ENCODE data around the gene NUDT3.

NUDT3 gene

GRCh38 chr6:34308483-34308882 lies 84.0 kb downstream of the NUDT3 start:
- WGBS (ENCODE audit: insufficient coverage, insufficient read length): no CpG with 5 or more reads among the region's 2 CpGs
- H3K27me3 ChIP-seq (ENCODE audit: control insufficient read depth, insufficient read depth, low read length): no peaks in the 10 kb centered on the region
- H3K4me3 ChIP-seq (ENCODE audit: low read length): no peak overlapping the region
- no peak overlapping the region for H3K27ac ChIP-seq (ENCODE audit: low read length)
- no peaks in the 10 kb centered on the region for H3K36me3 ChIP-seq (ENCODE audit: control insufficient read depth, insufficient read depth, low read length)
- no peaks in the 10 kb centered on the region for H3K9me3 ChIP-seq (ENCODE audit: control insufficient read depth, insufficient read depth, low read length)
- no peak for DNase-seq (ENCODE audit: low read depth, low spot score)
- no peaks in the 10 kb centered on the region for H3K4me1 ChIP-seq (ENCODE audit: control insufficient read depth, insufficient read depth, low read length)

- H3K36me3 ChIP-seq (ENCODE audit: control insufficient read depth, insufficient read depth, low read length): no peaks in the 10 kb centered on the region
- DNase-seq (ENCODE audit: low read depth, low spot score): no peak
- no CpG with 5 or more reads among the region's 6 CpGs for WGBS (ENCODE audit: insufficient coverage, insufficient read length)
Observed at GRCh38 chr6:34305982-34306708, 86.3 kb downstream of the NUDT3 start.

GRCh38 chr6:34305497-34305896 lies 87.0 kb downstream of the NUDT3 start:
- no CpG with 5 or more reads among the region's 2 CpGs for WGBS (ENCODE audit: insufficient coverage, insufficient read length)
- Histone ChIP-seq H3K4me1 (ENCODE audit: control insufficient read depth, insufficient read depth, low read length) (peaks cover 2% of the 10 kb centered on the region; the same call in 1 of the 2 replicates), H3K36me3 (ENCODE audit: control insufficient read depth, insufficient read depth, low read length) (no peaks in the 10 kb centered on the region), H3K27me3 (ENCODE audit: control insufficient read depth, insufficient read depth, low read length) (no peaks in the 10 kb centered on the region), H3K4me3 (ENCODE audit: low read length) (no peak overlapping the region), H3K27ac (ENCODE audit: low read length) (no peak overlapping the region), H3K9me3 (ENCODE audit: control insufficient read depth, insufficient read depth, low read length) (no peaks in the 10 kb centered on the region)
- DNase-seq (ENCODE audit: low read depth, low spot score): no peak

More at GRCh38 chr6:34305982-34306708, 86.3 kb downstream of the NUDT3 start:
- Histone ChIP-seq H3K27me3 (ENCODE audit: control insufficient read depth, insufficient read depth, low read length) (no peaks in the 10 kb centered on the region), H3K9me3 (ENCODE audit: control insufficient read depth, insufficient read depth, low read length) (no peaks in the 10 kb centered on the region), H3K4me3 (ENCODE audit: low read length) (no peak overlapping the region), H3K4me1 (ENCODE audit: control insufficient read depth, insufficient read depth, low read length) (peaks cover 2% of the 10 kb centered on the region; the same call in 1 of the 2 replicates), H3K27ac (ENCODE audit: low read length) (no peak overlapping the region)

GRCh38 chr6:34304164-34304563 lies 88.3 kb downstream of the NUDT3 start:
- no CpG with 5 or more reads among the region's 3 CpGs for WGBS (ENCODE audit: insufficient coverage, insufficient read length)
- no peaks in the 10 kb centered on the region for H3K36me3 ChIP-seq (ENCODE audit: control insufficient read depth, insufficient read depth, low read length)

GRCh38 chr6:34302929-34303328 lies 89.5 kb downstream of the NUDT3 start:
- no peak overlapping the region for H3K27ac ChIP-seq (ENCODE audit: low read length)
- no peaks in the 10 kb centered on the region for H3K9me3 ChIP-seq (ENCODE audit: control insufficient read depth, insufficient read depth, low read length)
- no peaks in the 10 kb centered on the region for H3K27me3 ChIP-seq (ENCODE audit: control insufficient read depth, insufficient read depth, low read length)
- no peaks in the 10 kb centered on the region for H3K36me3 ChIP-seq (ENCODE audit: control insufficient read depth, insufficient read depth, low read length)
- peaks cover 2% of the 10 kb centered on the region; the same call in 1 of the 2 replicates for H3K4me1 ChIP-seq (ENCODE audit: control insufficient read depth, insufficient read depth, low read length)
- DNase-seq (ENCODE audit: low read depth, low spot score): no peak
- WGBS (ENCODE audit: insufficient coverage, insufficient read length): no CpG with 5 or more reads among the region's 4 CpGs
- no peak overlapping the region for H3K4me3 ChIP-seq (ENCODE audit: low read length)

More at GRCh38 chr6:34304164-34304563, 88.3 kb downstream of the NUDT3 start:
- Histone ChIP-seq H3K27me3 (ENCODE audit: control insufficient read depth, insufficient read depth, low read length) (no peaks in the 10 kb centered on the region), H3K4me1 (ENCODE audit: control insufficient read depth, insufficient read depth, low read length) (peaks cover 2% of the 10 kb centered on the region; the same call in 1 of the 2 replicates), H3K9me3 (ENCODE audit: control insufficient read depth, insufficient read depth, low read length) (no peaks in the 10 kb centered on the region), H3K27ac (ENCODE audit: low read length) (no peak overlapping the region), H3K4me3 (ENCODE audit: low read length) (no peak overlapping the region)
- no peak for DNase-seq (ENCODE audit: low read depth, low spot score)

- Histone ChIP-seq H3K36me3 (ENCODE audit: control insufficient read depth, insufficient read depth, low read length) (no peaks in the 10 kb centered on the region), H3K4me3 (ENCODE audit: low read length) (no peak overlapping the region), H3K27ac (ENCODE audit: low read length) (no peak overlapping the region), H3K27me3 (ENCODE audit: control insufficient read depth, insufficient read depth, low read length) (no peaks in the 10 kb centered on the region), H3K9me3 (ENCODE audit: control insufficient read depth, insufficient read depth, low read length) (no peaks in the 10 kb centered on the region), H3K4me1 (ENCODE audit: control insufficient read depth, insufficient read depth, low read length) (peaks cover 2% of the 10 kb centered on the region; the same call in 1 of the 2 replicates)
- DNase-seq (ENCODE audit: low read depth, low spot score): no peak
- no CpG with 5 or more reads among the region's 2 CpGs for WGBS (ENCODE audit: insufficient coverage, insufficient read length)
Observed at GRCh38 chr6:34301408-34301807, 91.1 kb downstream of the NUDT3 start.

- H3K36me3 ChIP-seq (ENCODE audit: control insufficient read depth, insufficient read depth, low read length): no peaks in the 10 kb centered on the region
- no CpG with 5 or more reads among the region's 1 CpG for WGBS (ENCODE audit: insufficient coverage, insufficient read length)
- no peak overlapping the region for H3K4me3 ChIP-seq (ENCODE audit: low read length)
- no peaks in the 10 kb centered on the region for H3K27me3 ChIP-seq (ENCODE audit: control insufficient read depth, insufficient read depth, low read length)
- no peaks in the 10 kb centered on the region for H3K9me3 ChIP-seq (ENCODE audit: control insufficient read depth, insufficient read depth, low read length)
- H3K27ac ChIP-seq (ENCODE audit: low read length): no peak overlapping the region
- peaks cover 2% of the 10 kb centered on the region; the same call in 1 of the 2 replicates for H3K4me1 ChIP-seq (ENCODE audit: control insufficient read depth, insufficient read depth, low read length)
- DNase-seq (ENCODE audit: low read depth, low spot score): no peak
Observed at GRCh38 chr6:34300332-34300751, 92.1 kb downstream of the NUDT3 start.

GRCh38 chr6:34298941-34299340 lies 93.5 kb downstream of the NUDT3 start:
- no CpG with 5 or more reads among the region's 2 CpGs for WGBS (ENCODE audit: insufficient coverage, insufficient read length)
- H3K36me3 ChIP-seq (ENCODE audit: control insufficient read depth, insufficient read depth, low read length): no peaks in the 10 kb centered on the region
- no peak overlapping the region for H3K27ac ChIP-seq (ENCODE audit: low read length)
- peaks cover 2% of the 10 kb centered on the region; the same call in 1 of the 2 replicates for H3K4me1 ChIP-seq (ENCODE audit: control insufficient read depth, insufficient read depth, low read length)
- H3K9me3 ChIP-seq (ENCODE audit: control insufficient read depth, insufficient read depth, low read length): no peaks in the 10 kb centered on the region
- no peak for DNase-seq (ENCODE audit: low read depth, low spot score)
- no peaks in the 10 kb centered on the region for H3K27me3 ChIP-seq (ENCODE audit: control insufficient read depth, insufficient read depth, low read length)
- no peak overlapping the region for H3K4me3 ChIP-seq (ENCODE audit: low read length)

- no peaks in the 10 kb centered on the region for H3K27me3 ChIP-seq (ENCODE audit: control insufficient read depth, insufficient read depth, low read length)
- no peaks in the 10 kb centered on the region for H3K9me3 ChIP-seq (ENCODE audit: control insufficient read depth, insufficient read depth, low read length)
- H3K36me3 ChIP-seq (ENCODE audit: control insufficient read depth, insufficient read depth, low read length): peaks cover 4% of the 10 kb centered on the region; the same call in 1 of the 2 replicates
- no peak overlapping the region for H3K4me3 ChIP-seq (ENCODE audit: low read length)
- DNase-seq (ENCODE audit: low read depth, low spot score): no peak
- no CpG with 5 or more reads among the region's 3 CpGs for WGBS (ENCODE audit: insufficient coverage, insufficient read length)
- no peaks in the 10 kb centered on the region for H3K4me1 ChIP-seq (ENCODE audit: control insufficient read depth, insufficient read depth, low read length)
- no peak overlapping the region for H3K27ac ChIP-seq (ENCODE audit: low read length)
Observed at GRCh38 chr6:34295721-34296120, 96.7 kb downstream of the NUDT3 start.

- H3K4me3 ChIP-seq (ENCODE audit: low read length): no peak overlapping the region
- DNase-seq (ENCODE audit: low read depth, low spot score): no peak
- peaks cover 4% of the 10 kb centered on the region; the same call in 1 of the 2 replicates for H3K36me3 ChIP-seq (ENCODE audit: control insufficient read depth, insufficient read depth, low read length)
- no peaks in the 10 kb centered on the region for H3K9me3 ChIP-seq (ENCODE audit: control insufficient read depth, insufficient read depth, low read length)
- WGBS (ENCODE audit: insufficient coverage, insufficient read length): no CpG with 5 or more reads among the region's 3 CpGs
- no peaks in the 10 kb centered on the region for H3K27me3 ChIP-seq (ENCODE audit: control insufficient read depth, insufficient read depth, low read length)
- no peaks in the 10 kb centered on the region for H3K4me1 ChIP-seq (ENCODE audit: control insufficient read depth, insufficient read depth, low read length)
- no peak overlapping the region for H3K27ac ChIP-seq (ENCODE audit: low read length)
Observed at GRCh38 chr6:34292954-34293353, 99.5 kb downstream of the NUDT3 start.

- no peaks in the 10 kb centered on the region for H3K27me3 ChIP-seq (ENCODE audit: control insufficient read depth, insufficient read depth, low read length)
- no peak overlapping the region for H3K4me3 ChIP-seq (ENCODE audit: low read length)
- no peaks in the 10 kb centered on the region for H3K9me3 ChIP-seq (ENCODE audit: control insufficient read depth, insufficient read depth, low read length)
- H3K27ac ChIP-seq (ENCODE audit: low read length): no peak overlapping the region
- WGBS (ENCODE audit: insufficient coverage, insufficient read length): no CpG with 5 or more reads among the region's 11 CpGs
- H3K36me3 ChIP-seq (ENCODE audit: control insufficient read depth, insufficient read depth, low read length): peaks cover 7% of the 10 kb centered on the region; the same call in 1 of the 2 replicates
- H3K4me1 ChIP-seq (ENCODE audit: control insufficient read depth, insufficient read depth, low read length): no peaks in the 10 kb centered on the region
- DNase-seq (ENCODE audit: low read depth, low spot score): no peak
Observed at GRCh38 chr6:34289137-34289536, 103.3 kb downstream of the NUDT3 start.
